Right lobe of liver (tissue), 6 donors: ENCODE data around the gene LY6G5C. TPM values are rescaled to one million over a fixed set of nuclear protein-coding genes. Genes with fewer than 3 reads are reported as not detected.

Experiments
- ATAC-seq, 4 donors: fragments of 200-7000 bp; cut with Tn5 transposase; one replicate each; pipeline ENCODE4 v1.9.1; 2020; ENCODE audit warnings: mild to moderate bottlenecking in 4 of 4, moderate library complexity in 4 of 4
- DNase-seq, 3 donors: peaks; one replicate each; pipeline ENCODE4 v3.0.0-alpha.2; 2020
- H3K27ac ChIP-seq, 3 donors: fragments of 200-600 bp; one replicate each; pipeline ENCODE4 v1.8.0; 2022
- H3K27me3 ChIP-seq, 2 donors: fragments of 200-600 bp; one replicate each; pipeline ENCODE4 v1.8.0; 2022
- H3K36me3 ChIP-seq, 4 donors: fragments of 200-600 bp; sonication (generic) in 1 of 4; one replicate each; pipeline versions ENCODE4 v1.5.1 to v1.8.0; 2017 to 2022; ENCODE audit warnings: control low read depth in 1 of 4
- H3K4me1 ChIP-seq, 4 donors: fragments of 200-600 bp; sonication (generic) in 1 of 4; one replicate each; pipeline versions ENCODE4 v1.5.1 to v1.8.0; 2017 to 2022; ENCODE audit warnings: control low read depth in 1 of 4
- H3K4me3 ChIP-seq, 3 donors: fragments of 200-600 bp; one replicate each; pipeline ENCODE4 v1.8.0; 2022
- H3K9me3 ChIP-seq, 4 donors: fragments of 200-600 bp; sonication (generic) in 1 of 4; one replicate each; pipeline versions ENCODE4 v1.5.1 to v1.8.0; 2017 to 2022; ENCODE audit warnings: control low read depth in 1 of 4
- CTCF ChIP-seq, 4 donors: fragments of 200-600 bp in 3 of 4; fragments of 450-650 bp in 1 of 4; IDR thresholded peaks; one replicate each; pipeline versions ENCODE4 v1.5.1 to v1.8.0; 2016 to 2022; ENCODE audit warnings: antibody characterized with exemption in 4 of 4, mild to moderate bottlenecking in 2 of 4
- POLR2A ChIP-seq: fragments of 450-650 bp; IDR thresholded peaks from one replicate; pipeline ENCODE4 v1.6.1; 2017; ENCODE audit warnings: antibody characterized with exemption, mild to moderate bottlenecking
- WGBS: methylation state at CpG from one replicate; pipeline ENCODE4 v1.1.6; 2018; ENCODE audit warnings: low coverage, low lambda C conversion rate; ENCODE audit not compliant: insufficient coverage; ENCODE audit errors: missing lambda C conversion rate; 5-methylcytosine and 5-hydroxymethylcytosine counted together
- intact Hi-C, 2 donors: fragments of 100-400 bp; cut with DNase I; formaldehyde crosslinking; loops; one replicate each; pipeline versions ENCODE4 v1.11.2 to v1.14.1; 2022
- microRNA-seq, 2 donors: library from miRNA; unstranded; fragments of <30 nt; microRNA quantifications; one replicate each; pipeline ENCODE4, GENCODE V29; 2019 to 2020
- small RNA-seq, 2 experiments: library from RNA; depleted of rRNA; stranded (forward); fragments of <200 nt; gene quantifications; one replicate each; pipeline ENCODE3, GENCODE V24; 2016
- total RNA-seq, 6 experiments: library from RNA; depleted of rRNA in 2 of 6; stranded (reverse); fragments of >200 nt in 2 of 6; fragmentation: NEBNext Ultra II Directional in 3 of 6; extraction: Animal tissue kit (Norgen Biotek cat#: 25700) in 3 of 6; gene quantifications; one replicate each; pipeline versions ENCODE4 v1.1.0 to v1.2.4, GENCODE V29; 2016 to 2023
- donor health status: DM: no; HTN: yes; CAD: no.
- donor health status: DM: no; HTN: no; CAD: no.
- donor health status: DM: no; HTN: no; CAD: no.
- donor health status: DM: no; HTN: yes; CAD: no.
- donor health status: DM: no; HTN: yes; CAD: no.

Gene LY6G5C
- total RNA-seq, 6 experiments from 2014 or later, result 0.68 to 1.6 (median 1.2) TPM

- no peak overlapping the region for H3K27ac ChIP-seq
- no peak for TF ChIP-seq POLR2A
- no peak for TF ChIP-seq CTCF (IDR thresholded peaks at IDR 0.05)
- peaks cover 0 to under 1% (median 0%) of the 10 kb centered on the region in 4 donors for H3K4me1 ChIP-seq
- ATAC-seq (no peak), DNase-seq (no peak)
- 94% methylated on average over 7 of the region's 7 CpGs for WGBS
- no peak overlapping the region for H3K4me3 ChIP-seq
- no peaks in the 10 kb centered on the region for H3K27me3 ChIP-seq
- no peaks in the 10 kb centered on the region for H3K9me3 ChIP-seq
- peaks cover 17 to 95% (median 56%) of the 10 kb centered on the region in 4 donors for H3K36me3 ChIP-seq
- intact Hi-C loops, result no loop called here
Observed at GRCh38 chr6:31629014-31629413, 51.9 kb downstream of the LY6G5C start.

GRCh38 chr6:31627690-31628287 lies 53.1 kb downstream of the LY6G5C start:
- Histone ChIP-seq H3K4me1 (no peaks in the 10 kb centered on the region), H3K9me3 (no peaks in the 10 kb centered on the region), H3K36me3 (peaks cover 17 to 96% (median 54%) of the 10 kb centered on the region in 4 donors), H3K27ac (no peak overlapping the region), H3K27me3 (no peaks in the 10 kb centered on the region), H3K4me3 (no peak overlapping the region)
- 95% methylated on average over 12 of the region's 19 CpGs for WGBS
- intact Hi-C loops, result no loop called here
- TF ChIP-seq CTCF (IDR thresholded peaks at IDR 0.05), result no peak
- TF ChIP-seq POLR2A, result no peak
- DNase-seq (no peak), ATAC-seq (no peak)

- no peak for ATAC-seq
- Histone ChIP-seq H3K4me3 (no peak overlapping the region), H3K27ac (no peak overlapping the region), H3K4me1 (peaks cover 0 to 4% (median under 1%) of the 10 kb centered on the region in 4 donors), H3K9me3 (no peaks in the 10 kb centered on the region), H3K36me3 (peaks cover 17 to 88% (median 54%) of the 10 kb centered on the region in 4 donors), H3K27me3 (no peaks in the 10 kb centered on the region)
- TF ChIP-seq CTCF (IDR thresholded peaks at IDR 0.05) (no peak), POLR2A (no peak)
- intact Hi-C loops, result no loop called here
- no peak for DNase-seq
- WGBS, result 93% methylated on average over 5 of the region's 10 CpGs
Observed at GRCh38 chr6:31626952-31627351, 53.9 kb downstream of the LY6G5C start.

Small RNA genes within 50 kb of the gene (microRNA-seq; reads per million reads assigned to microRNA genes)
- gene MIR4646 (0.64 to 1.4 reads per million in 2 donors), gene MIR6832 (0 reads per million in 2 donors)

Small RNA genes within 50 kb of the gene (small RNA-seq; reads per million reads assigned to genes)
- gene LY6G6D (0 reads per million in 2 experiments), gene MIR4646 (0 reads per million in 2 experiments), gene MIR6832 (0 reads per million in 2 experiments), gene RF00019 (0 reads per million in 2 experiments)

Other genes with a start within 250 kb of the LY6G5C start
- 1 to 10 TPM in 4 of 6 experiments, under 1 TPM in 2; 0.48 to 2.0 (median 1.2) TPM for gene MICB, start 182.9 kb downstream of the LY6G5C start, total RNA-seq
- not detected for gene MCCD1, start 152.1 kb downstream of the LY6G5C start, total RNA-seq
- 100 to 1,000 TPM in 3 of 6 experiments, 10 to 100 TPM in 3; 85.2 to 145 (median 102) TPM for gene DDX39B, start 139.1 kb downstream of the LY6G5C start, total RNA-seq
- gene ATP6V1G2, start 134.5 kb downstream of the LY6G5C start, total RNA-seq, result under 1 TPM in 3 of 6 experiments, not detected in 3; 0.29 to 0.43 (median 0.42) TPM
- gene NFKBIL1, start 133.5 kb downstream of the LY6G5C start, total RNA-seq, result 10 to 100 TPM in 1 of 6 experiments, 1 to 10 TPM in 5; 7.5 to 10.2 (median 8.3) TPM
- gene LTA, start 108.8 kb downstream of the LY6G5C start, total RNA-seq, result under 1 TPM in 1 of 6 experiments, not detected in 5; 0.20 TPM
- gene TNF, start 105.5 kb downstream of the LY6G5C start, total RNA-seq, result 1 to 10 TPM in 1 of 6 experiments, under 1 TPM in 1, not detected in 4; 0.15 to 1.0 TPM
- 1 to 10 TPM in 2 of 6 experiments, under 1 TPM in 4; 0.28 to 2.2 (median 0.62) TPM for gene LTB, start 98.6 kb downstream of the LY6G5C start, total RNA-seq
- 10 to 100 TPM in 1 of 6 experiments, 1 to 10 TPM in 5; 1.5 to 21.5 (median 6.7) TPM for gene LST1, start 94.8 kb downstream of the LY6G5C start, total RNA-seq
- under 1 TPM in 3 of 6 experiments, not detected in 3; 0.20 to 0.55 (median 0.46) TPM for gene NCR3, start 88.1 kb downstream of the LY6G5C start, total RNA-seq
- gene AIF1, start 65.8 kb downstream of the LY6G5C start, total RNA-seq, result 10 to 100 TPM in 4 of 6 experiments, 1 to 10 TPM in 2; 6.7 to 28.5 (median 13.0) TPM
- gene PRRC2A, start 60.4 kb downstream of the LY6G5C start, total RNA-seq, result 10 to 100 TPM; 34.7 to 59.6 (median 39.4) TPM
- gene BAG6, start 28.4 kb downstream of the LY6G5C start, total RNA-seq, result 100 to 1,000 TPM; 114 to 196 (median 142) TPM
- gene APOM, start 25.2 kb downstream of the LY6G5C start, total RNA-seq, result 100 to 1,000 TPM; 100 to 182 (median 116) TPM
- 1 to 10 TPM; 6.6 to 8.7 (median 7.6) TPM for gene C6orf47, start 20.3 kb downstream of the LY6G5C start, total RNA-seq
- gene GPANK1, start 16.1 kb downstream of the LY6G5C start, total RNA-seq, result 10 to 100 TPM in 1 of 6 experiments, 1 to 10 TPM in 5; 6.4 to 10.0 (median 8.0) TPM
- 100 to 1,000 TPM in 2 of 6 experiments, 10 to 100 TPM in 4; 52.5 to 171 (median 64.5) TPM for gene CSNK2B, start 15.0 kb downstream of the LY6G5C start, total RNA-seq
- 1 to 10 TPM in 5 of 6 experiments, under 1 TPM in 1; 0.98 to 5.7 (median 2.6) TPM for gene LY6G5B, start 11.1 kb downstream of the LY6G5C start, total RNA-seq
- 10 to 100 TPM; 29.7 to 34.8 (median 31.2) TPM for gene ABHD16A, start 22.3 kb upstream of the LY6G5C start, total RNA-seq
- not detected for gene LY6G6F, start 25.8 kb upstream of the LY6G5C start, total RNA-seq
- gene LY6G6D, start 34.3 kb upstream of the LY6G5C start, total RNA-seq, result not detected
- gene LY6G6C, start 40.7 kb upstream of the LY6G5C start, total RNA-seq, result not detected
- gene MPIG6B, start 42.3 kb upstream of the LY6G5C start, total RNA-seq, result under 1 TPM in 2 of 6 experiments, not detected in 4; 0.33 to 0.56 TPM
- gene DDAH2, start 48.2 kb upstream of the LY6G5C start, total RNA-seq, result 10 to 100 TPM; 16.3 to 27.5 (median 19.1) TPM
- gene CLIC1, start 55.5 kb upstream of the LY6G5C start, total RNA-seq, result 100 to 1,000 TPM in 1 of 6 experiments, 10 to 100 TPM in 5; 36.7 to 123 (median 62.0) TPM
- 1 to 10 TPM; 3.2 to 8.5 (median 4.3) TPM for gene MSH5, start 58.9 kb upstream of the LY6G5C start, total RNA-seq
- 1 to 10 TPM in 2 of 6 experiments, under 1 TPM in 3, not detected in 1; 0.62 to 1.6 (median 0.90) TPM for gene SAPCD1, start 81.6 kb upstream of the LY6G5C start, total RNA-seq
- 1 to 10 TPM; 1.2 to 5.2 (median 2.7) TPM for gene VWA7, start 96.3 kb upstream of the LY6G5C start, total RNA-seq
- gene VARS1, start 114.7 kb upstream of the LY6G5C start, total RNA-seq, result 10 to 100 TPM; 31.0 to 58.1 (median 41.0) TPM
- 10 to 100 TPM; 11.0 to 26.1 (median 11.6) TPM for gene LSM2, start 125.9 kb upstream of the LY6G5C start, total RNA-seq
- 1 to 10 TPM in 1 of 6 experiments, under 1 TPM in 5; 0.37 to 1.2 (median 0.56) TPM for gene HSPA1L, start 134.2 kb upstream of the LY6G5C start, total RNA-seq
- gene HSPA1A, start 134.5 kb upstream of the LY6G5C start, total RNA-seq, result 100 to 1,000 TPM in 2 of 6 experiments, 10 to 100 TPM in 4; 73.2 to 442 (median 80.2) TPM
- 100 to 1,000 TPM in 2 of 6 experiments, 10 to 100 TPM in 4; 41.5 to 144 (median 47.5) TPM for gene HSPA1B, start 146.7 kb upstream of the LY6G5C start, total RNA-seq
- 10 to 100 TPM; 20.3 to 44.8 (median 34.1) TPM for gene NEU1, start 181.8 kb upstream of the LY6G5C start, total RNA-seq
- gene SLC44A4, start 197.9 kb upstream of the LY6G5C start, total RNA-seq, result under 1 TPM in 2 of 6 experiments, not detected in 4; 0.09 to 0.25 TPM
- 10 to 100 TPM; 10.7 to 20.1 (median 13.3) TPM for gene EHMT2, start 216.6 kb upstream of the LY6G5C start, total RNA-seq
- under 1 TPM in 5 of 6 experiments, not detected in 1; 0.25 to 0.82 (median 0.51) TPM for gene ZBTB12, start 221.0 kb upstream of the LY6G5C start, total RNA-seq
- gene C2, start 246.7 kb upstream of the LY6G5C start, total RNA-seq, result 100 to 1,000 TPM; 309 to 739 (median 533) TPM